OCI-LY3 (cell line): ENCODE data around the gene TLCD5.

ENCODE experiments used
- H2AFZ ChIP-seq: fragments of 200-600, 300-600 bp; shearing (Covaris generic); 2 replicates; pipeline ENCODE4 v1.6.0; 2014; ENCODE audit warnings: antibody characterized with exemption, low read depth, low read length
- H3K27ac ChIP-seq: fragments of 200-600, 300-600 bp; sonication (generic); 2 replicates; pipeline ENCODE4 v1.5.1; 2014; ENCODE audit warnings: mild to moderate bottlenecking, low read length, moderate library complexity, mixed read lengths
- H3K27me3 ChIP-seq: fragments of 200-600, 300-600 bp; sonication (generic); 2 replicates; pipeline ENCODE4 v1.6.1; 2014; ENCODE audit warnings: low read depth, low read length, mixed read lengths
- H3K36me3 ChIP-seq: fragments of 200-600, 300-600 bp; sonication (generic); replicated peaks from 2 replicates; pipeline ENCODE3; 2014; ENCODE audit warnings: low read depth, low read length, mixed read lengths
- H3K4me1 ChIP-seq: fragments of 300-600, 200-600 bp; sonication (generic); 2 replicates; pipeline ENCODE4 v1.6.1; 2014; ENCODE audit warnings: low read length, mixed read lengths
- H3K4me2 ChIP-seq: fragments of 200-600, 300-600 bp; sonication (generic); 2 replicates; pipeline ENCODE4 v1.6.1; 2014; ENCODE audit warnings: low read length, mixed read lengths
- H3K4me3 ChIP-seq: fragments of 300-600, 200-600 bp; sonication (generic); 2 replicates; pipeline ENCODE4 v1.5.1; 2014; ENCODE audit warnings: antibody characterized with exemption, mild to moderate bottlenecking, low read length, moderate library complexity
- H3K79me2 ChIP-seq: fragments of 300-600, 200-600 bp; shearing (Covaris generic); 2 replicates; pipeline ENCODE4 v1.6.1; 2014; ENCODE audit warnings: mild to moderate bottlenecking, low read length, mixed read lengths
- H3K9ac ChIP-seq: fragments of 300-600, 200-600 bp; shearing (Covaris generic); 2 replicates; pipeline ENCODE4 v1.6.0; 2014; ENCODE audit warnings: mild to moderate bottlenecking, low read length, moderate library complexity
- H3K9me3 ChIP-seq: fragments of 200-600, 300-600 bp; shearing (Covaris generic); 2 replicates; pipeline ENCODE4 v1.6.1; 2014; ENCODE audit warnings: low read length, mixed read lengths; ENCODE audit not compliant: insufficient read depth
- H4K20me1 ChIP-seq: fragments of 200-600, 300-600 bp; sonication (generic); 2 replicates; pipeline ENCODE4 v1.6.1; 2016; ENCODE audit warnings: low read length, mixed read lengths; ENCODE audit not compliant: insufficient read depth
- EZH2phosphoT487 ChIP-seq: fragments of 200-600 bp; shearing (Covaris generic); IDR thresholded peaks from 2 replicates; pipeline ENCODE4 v1.6.1; 2018; ENCODE audit warnings: antibody characterized with exemption, mixed run types, low read depth
- TF ChIP-seq, protein P1 (sequence below): fragments of 200-600, 300-600 bp; sonication (generic); IDR thresholded peaks from 2 replicates; pipeline ENCODE4 v1.5.1; 2014; ENCODE audit warnings: antibody characterized with exemption, low read length, low read depth

Gene TLCD5

DNA sequence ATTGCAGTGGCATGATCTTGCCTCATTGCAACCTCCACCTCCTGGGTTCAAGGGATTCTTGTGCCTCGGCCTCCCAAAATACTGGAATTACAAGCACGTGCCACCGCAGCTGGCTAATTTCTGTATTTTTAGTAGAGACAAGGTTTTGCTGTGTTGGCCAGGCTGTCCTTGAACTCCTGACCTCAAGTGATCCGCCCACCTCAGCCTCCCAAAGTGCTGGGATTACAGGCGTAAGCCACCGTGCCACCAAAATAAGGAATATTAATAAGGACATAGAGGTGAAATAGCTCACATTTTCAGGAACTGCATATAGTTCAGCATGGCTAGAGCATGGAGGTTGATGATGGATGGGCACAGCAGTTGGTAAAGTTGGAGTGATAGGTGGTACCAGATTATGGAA lies 32.5 kb downstream of the TLCD5 start:
- Histone ChIP-seq H3K4me1 (peaks cover 10% of the 10 kb centered on the region), H3K9me3 (no peaks in the 10 kb centered on the region), H3K27ac (no peak overlapping the region), H3K9ac (no peak overlapping the region), H3K27me3 (peaks cover 7% of the 10 kb centered on the region; the same call in 1 of the 2 replicates), H4K20me1 (peaks cover 61% of the 10 kb centered on the region), H3K36me3 (no peaks in the 10 kb centered on the region), H3K79me2 (peaks cover 26% of the 10 kb centered on the region; the same call in 1 of the 2 replicates), H3K4me2 (no peak overlapping the region), H3K4me3 (no peak overlapping the region), H2AFZ (no peak overlapping the region)
- TF ChIP-seq EZH2phosphoT487 = no peak

DNA sequence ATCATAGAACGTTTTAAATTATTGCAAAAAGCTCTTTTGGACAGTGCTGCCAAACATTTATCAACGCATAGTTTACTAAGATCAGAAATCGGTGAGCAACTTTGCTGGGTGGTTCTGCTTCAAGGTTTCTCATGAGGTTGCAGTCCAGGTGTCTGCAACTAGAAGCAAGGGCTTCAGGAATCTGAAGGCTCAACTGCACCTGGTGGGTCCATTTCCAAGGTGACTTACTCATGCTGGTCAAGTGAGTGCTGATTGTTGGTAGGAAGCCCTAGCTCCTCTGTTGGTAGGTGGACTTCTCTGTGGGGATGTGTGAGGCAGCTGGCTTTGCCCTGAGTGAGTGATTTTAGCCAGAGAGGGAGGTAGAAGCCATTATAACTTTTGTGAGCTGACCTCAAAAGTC lies 33.6 kb downstream of the TLCD5 start:
- Histone ChIP-seq H3K9me3 (no peaks in the 10 kb centered on the region), H4K20me1 (peaks cover 54% of the 10 kb centered on the region), H3K4me1 (peaks cover 10% of the 10 kb centered on the region), H3K36me3 (no peaks in the 10 kb centered on the region), H3K9ac (no peak overlapping the region), H3K79me2 (peaks cover 22% of the 10 kb centered on the region; the same call in 1 of the 2 replicates), H2AFZ (no peak overlapping the region), H3K27me3 (peaks cover 3% of the 10 kb centered on the region; the same call in 1 of the 2 replicates), H3K4me2 (no peak overlapping the region), H3K4me3 (no peak overlapping the region), H3K27ac (no peak overlapping the region)
- TF ChIP-seq, protein P1, sequence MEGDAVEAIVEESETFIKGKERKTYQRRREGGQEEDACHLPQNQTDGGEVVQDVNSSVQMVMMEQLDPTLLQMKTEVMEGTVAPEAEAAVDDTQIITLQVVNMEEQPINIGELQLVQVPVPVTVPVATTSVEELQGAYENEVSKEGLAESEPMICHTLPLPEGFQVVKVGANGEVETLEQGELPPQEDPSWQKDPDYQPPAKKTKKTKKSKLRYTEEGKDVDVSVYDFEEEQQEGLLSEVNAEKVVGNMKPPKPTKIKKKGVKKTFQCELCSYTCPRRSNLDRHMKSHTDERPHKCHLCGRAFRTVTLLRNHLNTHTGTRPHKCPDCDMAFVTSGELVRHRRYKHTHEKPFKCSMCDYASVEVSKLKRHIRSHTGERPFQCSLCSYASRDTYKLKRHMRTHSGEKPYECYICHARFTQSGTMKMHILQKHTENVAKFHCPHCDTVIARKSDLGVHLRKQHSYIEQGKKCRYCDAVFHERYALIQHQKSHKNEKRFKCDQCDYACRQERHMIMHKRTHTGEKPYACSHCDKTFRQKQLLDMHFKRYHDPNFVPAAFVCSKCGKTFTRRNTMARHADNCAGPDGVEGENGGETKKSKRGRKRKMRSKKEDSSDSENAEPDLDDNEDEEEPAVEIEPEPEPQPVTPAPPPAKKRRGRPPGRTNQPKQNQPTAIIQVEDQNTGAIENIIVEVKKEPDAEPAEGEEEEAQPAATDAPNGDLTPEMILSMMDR = no peak
- TF ChIP-seq EZH2phosphoT487 = no peak

DNA sequence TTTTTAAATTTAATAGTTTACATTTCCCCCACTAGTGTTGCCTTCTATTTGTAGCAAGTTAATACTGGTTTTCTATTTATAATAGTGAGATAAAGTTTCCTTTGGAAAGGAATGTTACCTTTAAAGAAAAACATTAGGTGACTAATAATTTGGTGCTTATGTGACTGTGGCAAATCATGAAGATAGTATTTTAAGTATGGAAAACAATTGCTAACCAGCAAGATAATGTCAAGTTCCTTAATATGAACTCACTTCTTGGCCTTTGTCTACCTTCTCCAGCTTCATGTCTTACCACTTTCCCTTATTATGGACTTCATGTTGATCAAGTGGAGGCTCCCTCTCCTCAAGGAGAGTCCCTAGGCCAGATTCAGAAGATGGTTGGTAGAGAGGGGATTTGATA lies 38.3 kb downstream of the TLCD5 start:
- Histone ChIP-seq H3K9ac (no peak overlapping the region), H3K27ac (no peak overlapping the region), H3K27me3 (no peaks in the 10 kb centered on the region), H3K36me3 (no peaks in the 10 kb centered on the region), H2AFZ (no peak overlapping the region), H3K79me2 (peaks cover 16% of the 10 kb centered on the region; the same call in 1 of the 2 replicates), H3K4me2 (no peak overlapping the region), H3K4me3 (no peak overlapping the region), H4K20me1 (peaks cover 18% of the 10 kb centered on the region), H3K9me3 (no peaks in the 10 kb centered on the region), H3K4me1 (no peaks in the 10 kb centered on the region)
- TF ChIP-seq EZH2phosphoT487 = no peak
- TF ChIP-seq, protein P1 = no peak

DNA sequence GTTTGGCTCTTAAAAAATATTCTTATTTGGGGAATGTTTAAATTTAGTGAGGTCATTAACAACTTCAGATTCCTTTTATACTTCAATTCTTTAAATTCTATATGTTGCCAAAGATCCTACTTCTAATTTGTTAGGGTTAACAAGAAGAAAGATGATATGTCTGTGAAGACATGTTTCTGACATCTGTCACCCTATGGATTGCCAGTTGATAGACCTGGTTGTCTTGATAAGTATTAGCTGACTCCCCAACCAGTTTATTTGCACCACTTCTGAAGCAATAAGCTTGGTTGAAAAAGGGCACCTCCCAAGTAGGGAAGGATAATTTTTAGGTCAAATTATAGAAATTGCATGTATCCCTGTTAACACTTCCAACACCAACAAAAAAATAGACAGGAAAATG lies 40.4 kb downstream of the TLCD5 start:
- no peak for TF ChIP-seq EZH2phosphoT487
- TF ChIP-seq, protein P1 = no peak
- no peaks in the 10 kb centered on the region for H3K27me3 ChIP-seq
- no peak overlapping the region for H3K9ac ChIP-seq
- H3K4me3 ChIP-seq = no peak overlapping the region
- no peak overlapping the region for H2AFZ ChIP-seq
- H3K4me1 ChIP-seq = no peaks in the 10 kb centered on the region
- no peak overlapping the region for H3K4me2 ChIP-seq
- H3K9me3 ChIP-seq = no peaks in the 10 kb centered on the region
- no peaks in the 10 kb centered on the region for H3K36me3 ChIP-seq
- H3K27ac ChIP-seq = no peak overlapping the region
- peaks cover 18% of the 10 kb centered on the region for H4K20me1 ChIP-seq
- peaks cover 9% of the 10 kb centered on the region; the same call in 1 of the 2 replicates for H3K79me2 ChIP-seq

DNA sequence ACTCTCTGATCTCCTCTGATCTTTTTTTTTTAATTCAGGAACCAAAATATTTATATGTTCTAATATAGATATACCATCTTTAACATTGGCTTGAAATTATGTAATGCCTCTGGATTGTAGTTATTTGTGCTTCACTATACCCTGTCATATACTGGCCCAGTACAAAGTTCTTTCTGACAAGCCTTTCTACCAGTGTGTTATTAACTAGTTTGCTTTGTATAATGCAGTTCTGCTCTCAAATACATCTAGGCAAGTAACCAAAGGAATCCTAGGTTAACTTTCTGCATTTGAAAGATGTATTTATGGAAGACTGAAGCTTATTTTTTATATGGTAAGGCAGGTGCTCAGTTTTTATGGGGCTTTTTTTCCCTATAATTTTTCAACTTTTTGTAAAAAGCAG lies 47.2 kb downstream of the TLCD5 start:
- Histone ChIP-seq H3K4me2 (no peak overlapping the region), H4K20me1 (no peaks in the 10 kb centered on the region), H3K4me1 (no peaks in the 10 kb centered on the region), H2AFZ (no peak overlapping the region), H3K27ac (no peak overlapping the region), H3K36me3 (no peaks in the 10 kb centered on the region), H3K9me3 (no peaks in the 10 kb centered on the region), H3K4me3 (no peak overlapping the region), H3K79me2 (0 out of 2 replicates have a peak, but pooled peaks cover 4% of the 10 kb centered on the region), H3K9ac (no peak overlapping the region), H3K27me3 (no peaks in the 10 kb centered on the region)
- TF ChIP-seq EZH2phosphoT487 = no peak
- TF ChIP-seq, protein P1 = no peak
